GM12891 (cell line): ENCODE results near the gene ORC1.

ENCODE experiments used
- PAX5 ChIP-seq: IDR thresholded peaks from 2 replicates; pipeline ENCODE4 v1.6.1; 2011; ENCODE audit warnings: low read length, moderate library complexity, mild to moderate bottlenecking; ENCODE audit not compliant: insufficient read depth, severe bottlenecking
- POLR2A ChIP-seq: IDR thresholded peaks from 2 replicates; pipeline ENCODE4 v1.6.1; 2011; ENCODE audit warnings: low read depth, low read length, control low read depth
- POLR2AphosphoS5 ChIP-seq: IDR thresholded peaks from 2 replicates; pipeline ENCODE4 v1.6.1; 2011; ENCODE audit warnings: low read depth, low read length, control low read depth
- POU2F2 ChIP-seq: IDR thresholded peaks from 2 replicates; pipeline ENCODE4 v1.6.1; 2011; ENCODE audit warnings: low read depth, mild to moderate bottlenecking, control low read depth, low read length, moderate library complexity
- SPI1 ChIP-seq: IDR thresholded peaks from 2 replicates; pipeline ENCODE4 v1.6.1; 2011; ENCODE audit warnings: low read depth, low read length, control low read depth
- TAF1 ChIP-seq: IDR thresholded peaks from 2 replicates; pipeline ENCODE4 v1.6.1; 2011; ENCODE audit warnings: low read depth, low read length, control low read depth

GRCh38 chr1:52413410-52413989, 9.3 kb upstream of the ORC1 start:
- no peak for TF ChIP-seq POLR2A
- no peak for TF ChIP-seq POLR2AphosphoS5
- TF ChIP-seq TAF1, result no peak
- no peak for TF ChIP-seq PAX5
- no peak for TF ChIP-seq SPI1
- TF ChIP-seq POU2F2, result no peak
